ENCODE data around the gene KBTBD12. TPM values are rescaled to one million over a fixed set of nuclear protein-coding genes. Genes with fewer than 3 reads are reported as not detected.
"Not testable (repeated sequence)": the region's sequence is repeated elsewhere in the genome, so short reads cannot be mapped to it uniquely, and the experiment has no call there.

KBTBD12 gene
- not detected in 2 replicates for total RNA-seq (2014; rRNA removed; shearing (Covaris generic))

GRCh38 chr3:127915115-127915936 lies at the start of gene KBTBD12:
Gene KBTBD12 (plus strand): TSS chr3:127915232. CDS start chr3:127923062, 7,830 bp downstream.
- Histone ChIP-seq H3K4me3 (no peak within 1 kb of the TSS), H3K4me1 (peaks cover 7% of the 10 kb centered on the region), H3K27me3 (no peaks in the 10 kb centered on the region), H3K27ac (no peak within 1 kb of the TSS), H3K36me3 (no peaks in the 10 kb centered on the region), H3K9me3 (replicated peaks) (no peaks in the 10 kb centered on the region)
- DNase-seq, result no peak

GRCh38 chr3:127865941-127866340 lies 49.1 kb upstream of the KBTBD12 start:
- Histone ChIP-seq H3K9me3 (replicated peaks) (no peaks in the 10 kb centered on the region), H3K4me1 (peaks cover 4% of the 10 kb centered on the region; the same call in 1 of the 2 replicates), H3K27me3 (no peaks in the 10 kb centered on the region), H3K27ac (no peak overlapping the region), H3K4me3 (no peak overlapping the region), H3K36me3 (no peaks in the 10 kb centered on the region)
- DNase-seq, result no peak

- no peaks in the 10 kb centered on the region for H3K9me3 ChIP-seq (replicated peaks)
- peaks cover 4% of the 10 kb centered on the region; the same call in 1 of the 2 replicates for H3K4me1 ChIP-seq
- no peaks in the 10 kb centered on the region for H3K27me3 ChIP-seq
- H3K27ac ChIP-seq, result no peak overlapping the region
- H3K4me3 ChIP-seq, result no peak overlapping the region
- H3K36me3 ChIP-seq, result no peaks in the 10 kb centered on the region
- DNase-seq, result no peak
Measured at GRCh38 chr3:127867412-127867811, 47.6 kb upstream of the KBTBD12 start.

DNA sequence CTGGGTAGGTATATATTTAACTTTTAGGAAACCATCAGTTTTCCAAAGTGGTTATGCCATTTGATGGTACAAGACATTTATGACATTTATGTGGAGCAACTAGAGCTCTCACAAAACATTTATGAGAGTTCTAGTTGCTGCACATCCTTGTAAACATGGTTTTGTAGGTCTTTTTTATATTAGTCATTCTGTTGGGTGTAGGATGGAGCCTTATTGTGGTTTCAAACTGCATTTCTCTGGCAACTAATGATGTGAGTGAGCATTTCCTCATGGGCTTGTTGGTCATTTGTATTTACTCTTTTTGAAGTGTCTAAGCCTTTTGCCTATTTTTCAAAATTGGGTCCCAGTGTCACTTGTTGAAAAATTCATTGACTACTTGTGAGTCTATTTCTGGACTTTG lies 47.0 kb upstream of the KBTBD12 start:
- H3K27ac ChIP-seq, result no peak overlapping the region
- no peaks in the 10 kb centered on the region for H3K36me3 ChIP-seq
- peaks cover 4% of the 10 kb centered on the region; the same call in 1 of the 2 replicates for H3K4me1 ChIP-seq
- H3K27me3 ChIP-seq, result no peaks in the 10 kb centered on the region
- no peak overlapping the region for H3K4me3 ChIP-seq
- no peak for DNase-seq
- no peaks in the 10 kb centered on the region for H3K9me3 ChIP-seq (replicated peaks)

DNA sequence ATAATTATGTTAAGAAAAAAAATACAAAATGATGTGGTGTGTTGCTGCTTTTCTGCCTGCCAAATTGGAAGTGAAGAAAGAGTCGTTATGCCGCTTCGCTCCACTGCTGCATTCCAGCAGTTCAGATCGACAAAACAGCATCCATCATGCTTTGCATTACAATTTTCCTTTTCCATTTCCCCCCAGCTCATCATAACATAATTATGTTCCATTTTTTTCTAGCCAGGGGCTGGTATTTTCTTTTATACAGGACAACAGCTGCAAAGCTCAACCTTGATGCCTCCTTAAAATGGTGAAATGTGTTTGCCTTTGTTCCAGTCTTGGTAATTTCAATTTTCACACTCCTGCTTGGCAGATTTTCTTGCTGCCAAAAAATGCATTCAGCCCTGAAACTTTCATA lies 44.9 kb upstream of the KBTBD12 start:
- H3K4me1 ChIP-seq, result peaks cover 4% of the 10 kb centered on the region; the same call in 1 of the 2 replicates
- H3K36me3 ChIP-seq, result no peaks in the 10 kb centered on the region
- H3K27ac ChIP-seq, result peak overlapping the region; percentile 8; the same call in 1 of the 2 replicates
- no peaks in the 10 kb centered on the region for H3K9me3 ChIP-seq (replicated peaks)
- peak; percentile 10 to 50 for DNase-seq
- no peaks in the 10 kb centered on the region for H3K27me3 ChIP-seq
- H3K4me3 ChIP-seq, result peak overlapping the region; percentile 19

- H3K27me3 ChIP-seq; DNase-seq; H3K9me3 ChIP-seq (replicated peaks); H3K4me3 ChIP-seq; H3K4me1 ChIP-seq; H3K27ac ChIP-seq; H3K36me3 ChIP-seq: not testable (repeated sequence)
Measured at GRCh38 chr3:127874097-127874496, 40.9 kb upstream of the KBTBD12 start.

- H3K4me1 ChIP-seq, result no peaks in the 10 kb centered on the region
- H3K27ac ChIP-seq, result no peak overlapping the region
- no peaks in the 10 kb centered on the region for H3K27me3 ChIP-seq
- no peak for DNase-seq
- H3K36me3 ChIP-seq, result no peaks in the 10 kb centered on the region
- H3K9me3 ChIP-seq (replicated peaks), result no peaks in the 10 kb centered on the region
- H3K4me3 ChIP-seq, result no peak overlapping the region
Measured at GRCh38 chr3:127881586-127881985, 33.4 kb upstream of the KBTBD12 start.

GRCh38 chr3:127884041-127884440 lies 31.0 kb upstream of the KBTBD12 start:
- no peaks in the 10 kb centered on the region for H3K27me3 ChIP-seq
- H3K9me3 ChIP-seq (replicated peaks), result no peaks in the 10 kb centered on the region
- no peak overlapping the region for H3K4me3 ChIP-seq
- H3K4me1 ChIP-seq, result no peaks in the 10 kb centered on the region; the same call in 1 of the 2 replicates
- no peaks in the 10 kb centered on the region for H3K36me3 ChIP-seq
- DNase-seq, result no peak
- H3K27ac ChIP-seq, result no peak overlapping the region

- Histone ChIP-seq H3K27me3 (no peaks in the 10 kb centered on the region), H3K9me3 (replicated peaks) (peaks cover 9% of the 10 kb centered on the region), H3K4me1 (no peaks in the 10 kb centered on the region; the same call in 1 of the 2 replicates), H3K4me3 (no peak overlapping the region), H3K27ac (no peak overlapping the region), H3K36me3 (no peaks in the 10 kb centered on the region)
- no peak for DNase-seq
Measured at GRCh38 chr3:127886231-127886955, 28.6 kb upstream of the KBTBD12 start.

DNA sequence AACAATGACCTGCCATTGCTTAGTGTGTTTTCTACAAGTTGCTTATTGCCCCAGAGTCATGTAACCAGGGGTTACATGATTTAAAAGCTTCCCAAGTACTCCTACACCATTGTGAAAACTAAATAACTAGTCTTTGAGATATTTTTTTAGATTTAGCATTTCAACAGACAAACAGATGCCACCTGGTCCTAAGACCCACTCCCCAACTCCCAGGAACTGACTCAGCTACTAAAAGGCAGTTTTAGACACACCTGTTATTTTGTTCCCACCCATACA lies 28.1 kb upstream of the KBTBD12 start:
- H3K9me3 ChIP-seq (replicated peaks), result peaks cover 9% of the 10 kb centered on the region
- no peak overlapping the region for H3K4me3 ChIP-seq
- no peaks in the 10 kb centered on the region for H3K36me3 ChIP-seq
- DNase-seq, result no peak
- no peaks in the 10 kb centered on the region; the same call in 1 of the 2 replicates for H3K4me1 ChIP-seq
- no peaks in the 10 kb centered on the region for H3K27me3 ChIP-seq
- H3K27ac ChIP-seq, result no peak overlapping the region

- H3K4me1 ChIP-seq, result no peaks in the 10 kb centered on the region; the same call in 1 of the 2 replicates
- H3K4me3 ChIP-seq, result no peak overlapping the region
- DNase-seq, result no peak
- peaks cover 9% of the 10 kb centered on the region for H3K9me3 ChIP-seq (replicated peaks)
- no peaks in the 10 kb centered on the region for H3K27me3 ChIP-seq
- H3K36me3 ChIP-seq, result no peaks in the 10 kb centered on the region
- H3K27ac ChIP-seq, result no peak overlapping the region
Measured at GRCh38 chr3:127887321-127887720, 27.7 kb upstream of the KBTBD12 start.

GRCh38 chr3:127888156-127888555 lies 26.9 kb upstream of the KBTBD12 start:
- Histone ChIP-seq H3K27ac (no peak overlapping the region), H3K4me1 (no peaks in the 10 kb centered on the region; the same call in 1 of the 2 replicates), H3K4me3 (no peak overlapping the region), H3K9me3 (replicated peaks) (peaks cover 9% of the 10 kb centered on the region), H3K36me3 (no peaks in the 10 kb centered on the region), H3K27me3 (no peaks in the 10 kb centered on the region)
- no peak for DNase-seq

GRCh38 chr3:127888564-127889107 lies 26.4 kb upstream of the KBTBD12 start:
- no peaks in the 10 kb centered on the region for H3K36me3 ChIP-seq
- H3K4me3 ChIP-seq, result no peak overlapping the region
- H3K27me3 ChIP-seq, result no peaks in the 10 kb centered on the region
- no peak overlapping the region for H3K27ac ChIP-seq
- no peaks in the 10 kb centered on the region; the same call in 1 of the 2 replicates for H3K4me1 ChIP-seq
- H3K9me3 ChIP-seq (replicated peaks), result peaks cover 9% of the 10 kb centered on the region
- no peak for DNase-seq

DNA sequence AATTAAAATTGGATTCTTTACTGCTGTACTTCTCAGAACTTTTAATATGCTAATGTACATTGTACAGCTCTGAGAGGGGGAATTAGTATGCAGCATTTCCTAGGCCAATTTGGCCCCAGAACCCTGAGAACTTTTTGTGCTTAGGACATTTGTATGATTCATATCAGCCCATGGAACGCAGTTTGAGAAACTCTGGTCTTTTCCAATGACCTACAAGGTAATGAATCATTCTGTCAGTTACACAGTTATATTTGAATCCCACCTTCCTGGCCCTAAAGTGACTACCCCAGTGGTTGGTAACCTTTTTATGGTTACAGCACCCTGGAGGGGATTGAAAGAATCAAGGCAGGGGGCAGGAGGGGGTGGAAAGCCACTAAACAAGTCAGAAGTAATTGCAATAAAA lies 25.6 kb upstream of the KBTBD12 start:
- Histone ChIP-seq H3K27ac (no peak overlapping the region), H3K9me3 (replicated peaks) (peaks cover 9% of the 10 kb centered on the region), H3K4me1 (no peaks in the 10 kb centered on the region; the same call in 1 of the 2 replicates), H3K27me3 (no peaks in the 10 kb centered on the region), H3K4me3 (no peak overlapping the region), H3K36me3 (no peaks in the 10 kb centered on the region)
- no peak for DNase-seq
